ENCODE results near the gene OR4D6. TPM values are rescaled to one million over a fixed set of nuclear protein-coding genes. Genes with fewer than 3 reads are reported as not detected.

Gene OR4D6
- total RNA-seq, 1 donor from 2014 or later, result not detected

- H3F3A ChIP-seq (ENCODE audit: low read depth), result no peaks in the 10 kb centered on the region
- no peaks in the 10 kb centered on the region for H3K9me3 ChIP-seq (ENCODE audit: low read depth)
- no peaks in the 10 kb centered on the region for H4K20me1 ChIP-seq (ENCODE audit: low read depth)
- no peaks in the 10 kb centered on the region for H3K4me1 ChIP-seq
- no peaks in the 10 kb centered on the region for H3K36me3 ChIP-seq
- no peak within 1 kb of the TSS for H3K4me3 ChIP-seq
- H2AFZ ChIP-seq (replicated peaks), result no peak within 1 kb of the TSS
- TF ChIP-seq EZH2phosphoT487 (IDR thresholded peaks at IDR 0.05) (no peak), CTCF (IDR thresholded peaks at IDR 0.05) (no peak), EZH2 (IDR thresholded peaks at IDR 0.05) (no peak)
- Mint-ChIP-seq H3K27me3 (ENCODE audit: insufficient read depth, low read depth) (peaks cover 2% of the 10 kb centered on the region), H3K27ac (no peak within 1 kb of the TSS), H3K4me1 (no peaks in the 10 kb centered on the region), H3K4me3 (no peak within 1 kb of the TSS), H3K9me3 (peaks cover 2% of the 10 kb centered on the region), H3K36me3 (no peaks in the 10 kb centered on the region)
- H3K4me2 ChIP-seq, result no peak within 1 kb of the TSS
- H3K27me3 ChIP-seq, result no peaks in the 10 kb centered on the region
- H3K79me2 ChIP-seq (ENCODE audit: low read depth), result no peaks in the 10 kb centered on the region
- no peak within 1 kb of the TSS for H3K27ac ChIP-seq
- H3K9ac ChIP-seq, result no peak within 1 kb of the TSS
- DNase-seq (ENCODE audit: low spot score), result no peak
Observed at GRCh38 chr11:59473015-59473414, 16.3 kb downstream of the OR4D6 start, which contains the start of gene OR4D10. TSS of gene OR4D10 (plus strand) at chr11:59473315. CDS start at chr11:59477430, 4,115 bp downstream.

GRCh38 chr11:59475176-59475575 lies 18.4 kb downstream of the OR4D6 start:
- H3K9ac ChIP-seq, result no peak overlapping the region
- no peak overlapping the region for H3K4me3 ChIP-seq
- no peaks in the 10 kb centered on the region for H3K27me3 ChIP-seq
- H3F3A ChIP-seq (ENCODE audit: low read depth), result no peaks in the 10 kb centered on the region
- no peak overlapping the region for H3K27ac ChIP-seq
- no peak overlapping the region for H2AFZ ChIP-seq (replicated peaks)
- H4K20me1 ChIP-seq (ENCODE audit: low read depth), result no peaks in the 10 kb centered on the region
- H3K4me3 Mint-ChIP-seq, result no peak overlapping the region
- no peaks in the 10 kb centered on the region for H3K79me2 ChIP-seq (ENCODE audit: low read depth)
- no peak for DNase-seq (ENCODE audit: low spot score)
- peaks cover 2% of the 10 kb centered on the region for H3K9me3 Mint-ChIP-seq
- no peaks in the 10 kb centered on the region for H3K36me3 Mint-ChIP-seq
- H3K36me3 ChIP-seq, result no peaks in the 10 kb centered on the region
- H3K4me1 Mint-ChIP-seq, result no peaks in the 10 kb centered on the region
- TF ChIP-seq CTCF (IDR thresholded peaks at IDR 0.05) (no peak), EZH2 (IDR thresholded peaks at IDR 0.05) (no peak), EZH2phosphoT487 (IDR thresholded peaks at IDR 0.05) (no peak)
- no peaks in the 10 kb centered on the region for H3K4me1 ChIP-seq
- H3K27me3 Mint-ChIP-seq (ENCODE audit: insufficient read depth, low read depth), result peaks cover 2% of the 10 kb centered on the region
- H3K9me3 ChIP-seq (ENCODE audit: low read depth), result no peaks in the 10 kb centered on the region
- H3K27ac Mint-ChIP-seq, result no peak overlapping the region
- H3K4me2 ChIP-seq, result no peak overlapping the region

- H2AFZ ChIP-seq (replicated peaks), result no peak overlapping the region
- no peaks in the 10 kb centered on the region for H3K4me1 ChIP-seq
- no peak overlapping the region for H3K4me3 ChIP-seq
- H4K20me1 ChIP-seq (ENCODE audit: low read depth), result no peaks in the 10 kb centered on the region
- H3K36me3 ChIP-seq, result no peaks in the 10 kb centered on the region
- H3K27ac ChIP-seq, result no peak overlapping the region
- H3K27me3 ChIP-seq, result no peaks in the 10 kb centered on the region
- Mint-ChIP-seq H3K27me3 (ENCODE audit: insufficient read depth, low read depth) (peaks cover 2% of the 10 kb centered on the region), H3K9me3 (peaks cover 2% of the 10 kb centered on the region), H3K27ac (no peak overlapping the region), H3K4me1 (no peaks in the 10 kb centered on the region), H3K4me3 (no peak overlapping the region), H3K36me3 (no peaks in the 10 kb centered on the region)
- no peak overlapping the region for H3K4me2 ChIP-seq
- no peaks in the 10 kb centered on the region for H3K79me2 ChIP-seq (ENCODE audit: low read depth)
- no peak overlapping the region for H3K9ac ChIP-seq
- TF ChIP-seq EZH2phosphoT487 (IDR thresholded peaks at IDR 0.05) (no peak), EZH2 (IDR thresholded peaks at IDR 0.05) (no peak), CTCF (IDR thresholded peaks at IDR 0.05) (no peak)
- no peaks in the 10 kb centered on the region for H3K9me3 ChIP-seq (ENCODE audit: low read depth)
- no peaks in the 10 kb centered on the region for H3F3A ChIP-seq (ENCODE audit: low read depth)
- no peak for DNase-seq (ENCODE audit: low spot score)
Observed at GRCh38 chr11:59479906-59480305, 23.1 kb downstream of the OR4D6 start.
